Uterus (tissue), 4 donors: Measurements from ENCODE around the gene TRAF5. TPM values are rescaled to one million over a fixed set of nuclear protein-coding genes. Genes with fewer than 3 reads are reported as not detected.

Experiments
- DNase-seq, 2 donors: peaks; one replicate each; pipeline ENCODE4 v3.0.0-alpha.2; 2019 to 2020
- H3K27ac ChIP-seq, 2 donors: fragments of 200-600 bp; sonication (generic); 1 replicate in 1 of 2; 2 replicates in 1 of 2; pipeline ENCODE4 v1.5.1; 2016 to 2018
- H3K27me3 ChIP-seq, 2 donors: fragments of 200-600 bp; sonication (generic); one replicate each; pipeline ENCODE4 v1.5.1; 2018 to 2019; ENCODE audit warnings: control low read depth in 1 of 2
- H3K36me3 ChIP-seq, 2 donors: fragments of 200-600 bp; sonication (generic); one replicate each; pipeline ENCODE4 v1.5.1; 2019; ENCODE audit warnings: control low read depth in 1 of 2
- H3K4me1 ChIP-seq, 2 donors: fragments of 200-600 bp; sonication (generic); one replicate each; pipeline ENCODE4 v1.5.1; 2018 to 2019; ENCODE audit warnings: control low read depth in 1 of 2
- H3K4me3 ChIP-seq, 2 donors: fragments of 200-600 bp; sonication (generic); 1 replicate in 1 of 2; 2 replicates in 1 of 2; pipeline ENCODE4 v1.5.1; 2018 to 2019; ENCODE audit warnings: mild to moderate bottlenecking in 1 of 2
- H3K9me3 ChIP-seq, 2 donors: fragments of 200-600 bp; sonication (generic); one replicate each; pipeline ENCODE4 v1.5.1; 2019; ENCODE audit warnings: control low read depth in 1 of 2
- CTCF ChIP-seq, 4 experiments: fragments of 200-600 bp in 2 of 4; fragments of 450-650 bp in 2 of 4; sonication (generic) in 2 of 4; IDR thresholded peaks; one replicate each; pipeline ENCODE4 v1.5.1; 2016 to 2019; ENCODE audit warnings: antibody characterized with exemption in 4 of 4, mild to moderate bottlenecking in 2 of 4, moderate library complexity in 1 of 4
- POLR2A ChIP-seq, 2 donors: fragments of 450-650 bp; IDR thresholded peaks; one replicate each; pipeline ENCODE4 v1.6.1; 2016; ENCODE audit warnings: antibody characterized with exemption in 2 of 2, mild to moderate bottlenecking in 1 of 2, moderate library complexity in 1 of 2
- intact Hi-C: fragments of 100-400 bp; cut with DNase I; formaldehyde crosslinking; loops from one replicate; pipeline ENCODE4 v1.15.1; 2023; ENCODE audit warnings: low total_unique reads
- total RNA-seq, 4 donors: library from RNA; depleted of rRNA in 3 of 4; stranded (reverse); fragments of >200 nt in 3 of 4; gene quantifications; one replicate each; pipeline versions ENCODE4 v1.1.0 to v1.2.4, GENCODE V29; 2014 to 2023
- donor health status: DM: yes; HTN: yes; CAD: no.

Gene TRAF5
- total RNA-seq, 4 donors from 2014 or later, result 17.1 to 98.6 (median 53.3) TPM

DNA sequence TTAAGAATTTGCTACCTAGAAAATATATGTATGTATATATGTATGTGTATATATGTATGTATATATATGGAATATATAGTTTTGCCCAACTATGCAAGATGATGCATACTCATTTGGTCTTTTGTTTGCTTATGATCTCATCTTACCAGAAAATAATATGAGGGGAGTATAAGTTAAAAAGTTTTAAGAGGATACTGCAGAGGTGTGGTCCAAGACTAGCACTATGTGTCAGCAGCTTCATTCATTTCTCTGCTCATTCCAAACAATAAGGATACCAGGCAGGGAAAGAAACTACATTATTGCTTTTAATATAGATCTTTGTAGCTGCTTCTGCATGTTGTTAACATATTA lies 44.6 kb upstream of the TRAF5 start:
- DNase-seq, result no peak
- intact Hi-C loops, result no loop called here
- no peaks in the 10 kb centered on the region for H3K27me3 ChIP-seq
- TF ChIP-seq CTCF (IDR thresholded peaks at IDR 0.05) (no peak), POLR2A (IDR thresholded peaks at IDR 0.05) (no peak)
- no peaks in the 10 kb centered on the region for H3K4me1 ChIP-seq
- H3K27ac ChIP-seq, result no peak overlapping the region
- no peaks in the 10 kb centered on the region for H3K9me3 ChIP-seq
- no peaks in the 10 kb centered on the region for H3K36me3 ChIP-seq
- no peak overlapping the region for H3K4me3 ChIP-seq

GRCh38 chr1:211285196-211285595 lies 41.4 kb upstream of the TRAF5 start:
- Histone ChIP-seq H3K27ac (no peak overlapping the region), H3K9me3 (no peaks in the 10 kb centered on the region), H3K27me3 (no peaks in the 10 kb centered on the region), H3K36me3 (no peaks in the 10 kb centered on the region), H3K4me1 (no peaks in the 10 kb centered on the region), H3K4me3 (no peak overlapping the region)
- TF ChIP-seq POLR2A (IDR thresholded peaks at IDR 0.05), result no peak
- TF ChIP-seq CTCF (IDR thresholded peaks at IDR 0.05), result no peak
- no peak for DNase-seq
- intact Hi-C loops, result no loop called here

DNA sequence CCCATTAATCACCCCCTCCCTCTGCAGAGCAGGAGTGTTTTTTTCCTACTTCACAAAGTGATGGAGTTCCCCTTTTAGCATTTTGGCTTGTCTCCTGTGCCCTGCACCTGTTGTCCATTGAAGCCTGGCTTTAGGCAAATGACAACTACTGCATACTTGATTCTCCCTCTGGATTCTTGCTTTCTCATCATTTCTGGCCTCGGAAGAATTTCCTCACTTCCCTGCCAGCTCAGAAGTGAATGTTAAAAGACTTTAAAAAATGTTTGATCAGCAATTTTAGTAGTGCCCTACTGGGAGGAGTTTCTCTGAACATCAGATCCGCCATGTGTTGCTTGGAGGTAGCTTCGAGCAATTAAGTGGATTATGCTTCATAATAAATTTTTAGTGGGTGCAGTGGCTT lies 39.4 kb upstream of the TRAF5 start:
- intact Hi-C loops, result no loop called here
- Histone ChIP-seq H3K27ac (no peak overlapping the region), H3K4me1 (no peaks in the 10 kb centered on the region), H3K4me3 (no peak overlapping the region), H3K36me3 (no peaks in the 10 kb centered on the region), H3K27me3 (no peaks in the 10 kb centered on the region), H3K9me3 (no peaks in the 10 kb centered on the region)
- DNase-seq, result no peak
- no peak for TF ChIP-seq POLR2A (IDR thresholded peaks at IDR 0.05)
- TF ChIP-seq CTCF (IDR thresholded peaks at IDR 0.05), result no peak

DNA sequence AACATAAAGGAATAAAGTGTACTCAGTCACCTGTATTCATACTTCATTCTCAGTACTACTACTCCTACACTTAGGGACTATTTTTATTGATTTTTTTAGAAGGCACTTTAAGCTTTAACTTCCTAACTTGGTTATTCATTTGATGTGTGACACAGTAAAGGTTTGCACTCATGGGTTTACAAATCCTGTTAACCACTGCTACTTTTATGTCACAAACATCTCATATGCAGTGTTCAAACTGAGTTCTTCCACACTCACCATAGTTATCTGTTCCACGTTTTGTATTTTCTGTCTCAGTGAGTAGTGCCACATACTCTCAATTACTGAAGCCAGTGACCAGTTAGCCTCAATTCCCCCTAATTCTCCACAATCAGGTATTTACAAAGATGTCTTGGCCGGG lies 34.2 kb upstream of the TRAF5 start:
- H3K36me3 ChIP-seq, result no peaks in the 10 kb centered on the region
- no peak for DNase-seq

GRCh38 chr1:211296396-211296795 lies 30.2 kb upstream of the TRAF5 start:
- no peaks in the 10 kb centered on the region for H3K9me3 ChIP-seq
- no peak for DNase-seq
- H3K27ac ChIP-seq, result no peak overlapping the region
- no peaks in the 10 kb centered on the region for H3K27me3 ChIP-seq
- TF ChIP-seq POLR2A (IDR thresholded peaks at IDR 0.05), result no peak
- no peak for TF ChIP-seq CTCF (IDR thresholded peaks at IDR 0.05)
- intact Hi-C loops, result no loop called here
- no peaks in the 10 kb centered on the region for H3K4me1 ChIP-seq
- no peaks in the 10 kb centered on the region for H3K36me3 ChIP-seq
- no peak overlapping the region for H3K4me3 ChIP-seq

More for the DNA sequence above, 34.2 kb upstream of the TRAF5 start:
- Histone ChIP-seq H3K4me3 (no peak overlapping the region), H3K9me3 (no peaks in the 10 kb centered on the region), H3K27ac (no peak overlapping the region), H3K4me1 (no peaks in the 10 kb centered on the region), H3K27me3 (no peaks in the 10 kb centered on the region)
- intact Hi-C loops, result no loop called here
- no peak for TF ChIP-seq CTCF (IDR thresholded peaks at IDR 0.05)
- no peak for TF ChIP-seq POLR2A (IDR thresholded peaks at IDR 0.05)
